Gastroesophageal sphincter (tissue), 4 donors: Measurements from ENCODE around the gene CDH22. TPM values are rescaled to one million over a fixed set of nuclear protein-coding genes. Genes with fewer than 3 reads are reported as not detected.

Experiments used
- ATAC-seq: fragments of 150-250 bp; one replicate; pipeline ENCODE4 v1.9.1; 2016; ENCODE audit warnings: mild to moderate bottlenecking, moderate library complexity
- H3K27ac ChIP-seq, 4 donors: fragments of 200-600 bp; sonication (generic) in 3 of 4; 1 replicate in 3 of 4; 2 replicates in 1 of 4; pipeline ENCODE4 v1.5.1; 2016 to 2019
- H3K27me3 ChIP-seq: fragments of 200-600 bp; sonication (generic); one replicate; pipeline ENCODE4 v1.5.1; 2019
- H3K36me3 ChIP-seq, 2 donors: fragments of 200-600 bp; sonication (generic); one replicate each; pipeline ENCODE4 v1.5.1; 2019; ENCODE audit warnings: control low read depth in 1 of 2
- H3K4me1 ChIP-seq, 3 donors: fragments of 200-600 bp; sonication (generic); 1 replicate in 2 of 3; 2 replicates in 1 of 3; pipeline ENCODE4 v1.5.1; 2016 to 2019; ENCODE audit warnings: control low read depth in 2 of 3
- H3K4me3 ChIP-seq, 2 donors: fragments of 200-600 bp; sonication (generic); one replicate each; pipeline ENCODE4 v1.5.1; 2019; ENCODE audit warnings: mild to moderate bottlenecking in 1 of 2, moderate library complexity in 1 of 2
- H3K9me3 ChIP-seq, 3 donors: fragments of 200-600 bp; sonication (generic); one replicate each; pipeline ENCODE4 v1.5.1; 2017 to 2019; ENCODE audit warnings: control low read depth in 2 of 3
- CTCF ChIP-seq, 4 experiments: fragments of 200-600 bp in 2 of 4; fragments of 450-650 bp in 2 of 4; sonication (generic) in 1 of 4; IDR thresholded peaks; one replicate each; pipeline ENCODE4 v1.5.1; 2017 to 2019; ENCODE audit warnings: antibody characterized with exemption in 4 of 4, mild to moderate bottlenecking in 2 of 4, moderate library complexity in 2 of 4
- EP300 ChIP-seq: sonication (generic); formaldehyde crosslinking; IDR thresholded peaks from one replicate; pipeline ENCODE4 v1.6.1; 2017; ENCODE audit warnings: antibody characterized with exemption, mild to moderate bottlenecking
- POLR2A ChIP-seq, 2 donors: fragments of 450-650 bp; IDR thresholded peaks; one replicate each; pipeline ENCODE4 v1.6.1; 2017; ENCODE audit warnings: antibody characterized with exemption in 2 of 2, mild to moderate bottlenecking in 2 of 2, moderate library complexity in 1 of 2
- POLR2AphosphoS5 ChIP-seq: sonication (generic); formaldehyde crosslinking; IDR thresholded peaks from one replicate; pipeline ENCODE4 v1.6.1; 2017; ENCODE audit warnings: antibody characterized with exemption
- WGBS, 2 donors: methylation state at CpG; one replicate each; pipeline ENCODE4 v1.1.5; 2018; ENCODE audit warnings: low coverage in 1 of 2; 5-methylcytosine and 5-hydroxymethylcytosine counted together
- total RNA-seq, 4 donors: library from RNA; depleted of rRNA; stranded (reverse); fragments of >200 nt; gene quantifications; one replicate each; pipeline ENCODE4 v1.1.0, GENCODE V29; 2016

CDH22 gene
- total RNA-seq, 4 donors from 2014 or later = 0.15 TPM; not detected in 3

DNA sequence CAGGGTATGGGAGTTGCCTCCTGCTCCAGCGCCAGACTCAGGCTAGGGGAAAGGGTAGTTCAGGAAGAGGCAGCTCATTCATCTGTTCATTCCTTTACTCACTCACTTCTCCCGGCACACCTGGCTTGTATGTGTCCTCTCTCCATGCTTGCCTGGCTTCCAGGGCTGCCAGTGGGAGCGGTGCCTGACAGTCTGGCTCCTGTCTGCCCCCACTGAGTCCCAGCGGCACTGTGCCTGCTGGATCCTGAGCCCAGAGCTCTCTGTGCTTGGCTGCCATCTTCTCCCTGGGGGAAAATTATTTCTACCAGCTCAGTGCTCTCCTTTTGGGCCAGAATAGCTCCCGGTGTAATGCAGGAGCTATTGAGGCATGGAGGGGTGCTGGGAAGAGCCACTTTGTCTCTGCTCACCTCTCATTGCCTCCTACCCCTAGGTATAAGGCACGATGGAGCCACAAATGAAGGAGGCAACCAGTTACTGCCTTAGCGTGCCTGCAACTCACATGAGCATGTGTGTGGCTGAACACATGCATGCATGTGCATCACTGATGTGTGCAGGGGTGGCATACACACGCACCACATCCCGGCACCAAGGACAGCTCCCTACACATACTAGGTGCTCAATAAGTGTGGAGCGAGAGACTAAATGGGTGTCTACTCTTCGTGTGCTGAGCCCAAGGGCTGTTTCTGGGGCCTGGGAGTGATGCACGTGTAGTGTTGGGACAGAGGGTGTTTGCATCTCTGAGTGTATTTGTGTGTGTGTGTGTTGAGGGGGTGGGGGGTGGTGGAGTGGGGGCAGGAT, 46.6 kb downstream of the CDH22 start:
- 80% methylated on average over 1 of the region's 12 CpGs; no CpG with 5 or more reads in 1 of the 2 donors for WGBS, 2 donors
- TF ChIP-seq POLR2A (IDR thresholded peaks at IDR 0.05) (no peak), POLR2AphosphoS5 (no peak), CTCF (IDR thresholded peaks at IDR 0.05) (no peak), EP300 (no peak)
- Histone ChIP-seq H3K27me3 (peaks cover 99% of the 10 kb centered on the region), H3K27ac (no peak overlapping the region), H3K36me3 (no peaks in the 10 kb centered on the region), H3K9me3 (no peaks in the 10 kb centered on the region), H3K4me1 (no peaks in the 10 kb centered on the region), H3K4me3 (no peak overlapping the region)
- no peak for ATAC-seq

GRCh38 chr20:46260936-46261454, 47.3 kb downstream of the CDH22 start:
- WGBS, 2 donors = 43 to 46% methylated on average over 1 of the region's 1 CpG
- ATAC-seq = no peak
- TF ChIP-seq POLR2A (IDR thresholded peaks at IDR 0.05) (no peak), POLR2AphosphoS5 (no peak), CTCF (IDR thresholded peaks at IDR 0.05) (no peak), EP300 (no peak)
- Histone ChIP-seq H3K9me3 (no peaks in the 10 kb centered on the region), H3K4me1 (peaks cover 0 to under 1% (median 0%) of the 10 kb centered on the region in 3 donors), H3K36me3 (no peaks in the 10 kb centered on the region), H3K4me3 (no peak overlapping the region), H3K27ac (no peak overlapping the region), H3K27me3 (peaks cover 99% of the 10 kb centered on the region)

DNA sequence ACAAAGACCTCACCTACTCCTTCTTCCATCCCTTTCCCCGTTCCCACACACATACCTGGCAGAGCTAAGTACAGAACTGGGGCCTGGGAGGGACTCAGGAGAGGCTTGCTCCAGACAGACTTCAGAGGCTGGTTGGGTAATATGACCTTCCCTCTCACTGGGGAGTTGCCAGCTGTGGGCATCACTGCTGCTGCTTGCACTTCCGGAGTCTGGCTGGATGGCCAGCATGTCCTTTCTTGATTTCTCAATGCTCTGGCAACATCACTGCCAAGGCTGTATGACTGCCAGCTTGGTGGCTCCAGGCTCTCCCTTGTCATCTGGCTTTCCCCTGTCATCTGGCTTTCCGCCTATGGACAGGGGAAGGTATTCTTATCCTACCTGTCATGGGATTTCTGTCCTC, 47.8 kb downstream of the CDH22 start:
- Histone ChIP-seq H3K4me3 (no peak overlapping the region), H3K36me3 (no peaks in the 10 kb centered on the region), H3K27me3 (peaks cover 99% of the 10 kb centered on the region), H3K9me3 (no peaks in the 10 kb centered on the region), H3K27ac (no peak overlapping the region), H3K4me1 (peaks cover 0 to 5% (median 0%) of the 10 kb centered on the region in 3 donors)
- WGBS, 2 donors = 55% methylated on average over 3 of the region's 3 CpGs; no CpG with 5 or more reads in 1 of the 2 donors
- no peak for ATAC-seq
- TF ChIP-seq CTCF (IDR thresholded peaks at IDR 0.05) (no peak), POLR2A (IDR thresholded peaks at IDR 0.05) (no peak), POLR2AphosphoS5 (no peak), EP300 (no peak)

DNA sequence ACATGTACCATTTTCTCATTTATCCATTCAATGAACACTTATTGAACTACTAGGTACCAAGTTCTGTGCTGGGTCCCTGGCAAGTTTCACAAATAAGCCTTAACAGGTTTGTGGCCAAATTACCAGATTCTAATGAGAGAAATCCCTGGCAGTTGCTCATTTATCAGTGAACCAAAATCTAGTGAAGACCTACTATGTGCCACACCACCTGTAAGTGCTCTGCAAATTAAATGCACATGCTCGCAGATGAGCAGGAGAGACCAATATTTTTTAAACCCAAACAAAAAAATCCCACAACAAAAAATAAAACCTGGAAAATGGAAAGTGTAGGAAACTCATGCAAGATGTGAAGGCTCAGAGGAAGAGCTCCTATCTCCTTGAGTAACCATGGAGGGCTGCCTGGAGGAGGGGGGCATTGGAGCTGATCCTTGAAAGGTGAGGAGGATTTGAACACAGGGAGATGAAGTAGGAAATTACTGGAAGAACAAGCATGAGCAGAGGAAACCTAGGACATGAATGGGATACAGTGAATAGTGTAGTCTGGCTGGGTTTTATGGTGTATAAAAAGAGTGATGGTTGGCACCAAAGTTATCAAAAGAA, 48.9 kb downstream of the CDH22 start:
- no peak overlapping the region for H3K27ac ChIP-seq
- H3K27me3 ChIP-seq = peaks cover 97% of the 10 kb centered on the region
- peaks cover 0 to 6% (median 0%) of the 10 kb centered on the region in 3 donors for H3K4me1 ChIP-seq
- TF ChIP-seq POLR2A (IDR thresholded peaks at IDR 0.05) (no peak), EP300 (no peak), POLR2AphosphoS5 (no peak), CTCF (IDR thresholded peaks at IDR 0.05) (no peak)
- H3K9me3 ChIP-seq = no peaks in the 10 kb centered on the region
- H3K36me3 ChIP-seq = no peaks in the 10 kb centered on the region
- WGBS, 2 donors = 75 to 80% methylated on average over 1 of the region's 1 CpG
- no peak overlapping the region for H3K4me3 ChIP-seq
- ATAC-seq = no peak

GRCh38 chr20:46257887-46258286, 50.4 kb downstream of the CDH22 start:
- no peak overlapping the region for H3K4me3 ChIP-seq
- H3K9me3 ChIP-seq = no peaks in the 10 kb centered on the region
- no peak overlapping the region for H3K27ac ChIP-seq
- no peak for ATAC-seq
- H3K27me3 ChIP-seq = peaks cover 97% of the 10 kb centered on the region
- H3K36me3 ChIP-seq = no peaks in the 10 kb centered on the region
- TF ChIP-seq POLR2AphosphoS5 = no peak
- no peak for TF ChIP-seq CTCF (IDR thresholded peaks at IDR 0.05)
- no peak for TF ChIP-seq EP300
- no peak for TF ChIP-seq POLR2A (IDR thresholded peaks at IDR 0.05)
- peaks cover 0 to 6% (median 0%) of the 10 kb centered on the region in 3 donors for H3K4me1 ChIP-seq
- 51 to 79% methylated on average over 2 to 4 of the region's 4 CpGs for WGBS, 2 donors
